Endothelial cell of umbilical vein (primary cell): ENCODE data around the gene LRRC8B.
"Not testable (repeated sequence)": the region's sequence is repeated elsewhere in the genome, so short reads cannot be mapped to it uniquely, and the experiment has no call there.

Experiments
- CTCF ChIP-seq, 2 donors: IDR thresholded peaks; 1 replicate in 1 of 2; 2 replicates in 1 of 2; pipeline ENCODE4 v1.5.1; 2011; ENCODE audit warnings: low read length in 2 of 2, mild to moderate bottlenecking in 2 of 2, moderate library complexity in 2 of 2, control low read depth in 1 of 2, inconsistent platforms in 1 of 2, low read depth in 1 of 2; ENCODE audit not compliant: insufficient read depth in 1 of 2; ENCODE audit errors: extremely low read depth in 1 of 2
- EZH2 ChIP-seq: IDR thresholded peaks from 2 replicates; pipeline ENCODE4 v1.6.1; 2012; ENCODE audit warnings: borderline replicate concordance, low read depth, mild to moderate bottlenecking, moderate library complexity, low read length, inconsistent platforms; ENCODE audit not compliant: severe bottlenecking
- FOS ChIP-seq: IDR thresholded peaks from 2 replicates; pipeline ENCODE4 v1.6.1; 2011; ENCODE audit warnings: mild to moderate bottlenecking, low read length, moderate library complexity, borderline replicate concordance; ENCODE audit not compliant: insufficient read depth
- GATA2 ChIP-seq: IDR thresholded peaks from 2 replicates; pipeline ENCODE4 v1.7.0; 2011; ENCODE audit warnings: low read depth, mild to moderate bottlenecking, moderate library complexity, mixed read lengths, low read length; ENCODE audit not compliant: insufficient read length, insufficient read depth
- JUN ChIP-seq: IDR thresholded peaks from 2 replicates; pipeline ENCODE4 v1.6.1; 2011; ENCODE audit warnings: borderline replicate concordance, low read depth; ENCODE audit not compliant: insufficient read length, insufficient read depth
- MYC ChIP-seq: IDR thresholded peaks from one replicate; pipeline ENCODE4 v1.6.1; 2011; ENCODE audit warnings: mild to moderate bottlenecking, low read depth, low read length
- POLR2A ChIP-seq: IDR thresholded peaks from 2 replicates; pipeline ENCODE4 v1.6.1; 2012; ENCODE audit warnings: low read depth, mild to moderate bottlenecking, control low read depth, low read length
- POLR2AphosphoS5 ChIP-seq: IDR thresholded peaks from 2 replicates; pipeline ENCODE4 v1.6.1; 2012; ENCODE audit warnings: low read depth, mild to moderate bottlenecking, control low read depth, low read length, moderate library complexity; ENCODE audit not compliant: insufficient read depth
- TF ChIP-seq, protein P1 (sequence below): IDR thresholded peaks from 2 replicates; pipeline ENCODE4 v1.6.1; 2011; ENCODE audit not compliant: insufficient read depth, insufficient read length

DNA sequence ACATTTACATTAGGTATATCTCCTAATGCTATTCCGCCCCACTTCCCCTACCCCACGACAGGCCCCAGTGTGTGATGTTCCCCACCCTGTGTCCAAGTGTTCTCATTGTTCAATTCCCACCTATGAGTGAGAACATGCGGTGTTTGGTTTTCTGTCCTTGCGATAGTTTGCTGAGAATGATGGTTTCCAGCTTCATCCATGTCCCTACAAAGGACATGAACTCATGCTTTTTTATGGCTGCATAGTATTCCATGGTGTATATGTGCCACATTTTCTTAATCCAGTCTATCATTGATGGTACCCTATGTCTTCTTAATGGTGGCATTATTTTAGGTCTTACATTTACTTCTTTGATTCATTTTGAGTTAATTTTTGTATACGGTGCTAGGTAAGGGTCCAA, 14.6 kb upstream of the LRRC8B start:
- not testable (repeated sequence) for TF ChIP-seq CTCF (IDR thresholded peaks at IDR 0.05; ENCODE audit: extremely low read depth in 1 of 2, insufficient read depth in 1 of 2, low read depth in 1 of 2, low read length in 2 of 2); EZH2; POLR2A; JUN; MYC; POLR2AphosphoS5; GATA2; FOS
- TF ChIP-seq, protein P1, sequence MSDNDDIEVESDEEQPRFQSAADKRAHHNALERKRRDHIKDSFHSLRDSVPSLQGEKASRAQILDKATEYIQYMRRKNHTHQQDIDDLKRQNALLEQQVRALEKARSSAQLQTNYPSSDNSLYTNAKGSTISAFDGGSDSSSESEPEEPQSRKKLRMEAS: not testable (repeated sequence)
